GM19467 (cell line): Measurements from ENCODE around the gene SLC22A3.

Experiments used
- ATAC-seq: cut with Tn5 transposase; IDR thresholded peaks from one replicate; pipeline ENCODE4 v1.9.1; 2021; ENCODE audit warnings: mild to moderate bottlenecking, moderate library complexity; ENCODE audit not compliant: unreplicated experiment

The SLC22A3 gene

DNA sequence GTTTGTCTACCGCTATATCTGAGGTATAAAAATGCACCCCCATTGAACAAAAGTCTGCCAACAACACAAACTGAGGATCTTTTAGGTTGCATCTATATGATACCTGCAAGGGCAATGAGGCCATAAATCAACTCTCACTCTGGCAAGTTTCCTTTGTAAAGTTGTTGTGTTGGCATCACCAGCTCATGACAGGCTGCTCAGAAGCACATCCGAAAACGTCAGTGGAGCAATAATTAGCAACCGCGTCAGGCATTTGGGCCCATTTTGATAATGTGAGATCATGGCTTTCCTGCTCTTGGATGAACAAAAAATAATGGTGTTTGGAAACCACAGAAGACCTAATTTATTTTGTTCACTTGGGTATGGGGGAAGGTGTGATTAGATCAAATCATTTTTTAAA, 12.0 kb upstream of the SLC22A3 start:
- no peak for ATAC-seq

DNA sequence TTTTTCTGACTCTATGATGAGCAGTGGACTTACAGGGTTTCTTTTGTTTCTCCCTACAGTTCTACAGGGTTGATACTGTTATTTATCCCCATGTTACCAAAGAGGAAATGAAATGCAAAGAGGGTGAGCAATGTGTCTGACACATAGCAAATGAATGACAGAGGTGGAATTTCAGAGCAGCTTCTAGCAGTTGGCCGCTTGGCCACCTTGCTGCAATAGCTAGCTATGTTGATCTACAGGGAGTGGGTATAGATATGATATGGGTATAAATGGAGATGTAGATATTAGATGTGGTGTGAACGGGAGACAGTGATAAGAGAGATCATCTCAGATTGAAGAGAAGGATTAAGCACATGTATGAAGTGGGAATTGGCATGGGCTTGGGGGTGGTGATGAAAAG, 10.9 kb upstream of the SLC22A3 start:
- ATAC-seq: no peak

DNA sequence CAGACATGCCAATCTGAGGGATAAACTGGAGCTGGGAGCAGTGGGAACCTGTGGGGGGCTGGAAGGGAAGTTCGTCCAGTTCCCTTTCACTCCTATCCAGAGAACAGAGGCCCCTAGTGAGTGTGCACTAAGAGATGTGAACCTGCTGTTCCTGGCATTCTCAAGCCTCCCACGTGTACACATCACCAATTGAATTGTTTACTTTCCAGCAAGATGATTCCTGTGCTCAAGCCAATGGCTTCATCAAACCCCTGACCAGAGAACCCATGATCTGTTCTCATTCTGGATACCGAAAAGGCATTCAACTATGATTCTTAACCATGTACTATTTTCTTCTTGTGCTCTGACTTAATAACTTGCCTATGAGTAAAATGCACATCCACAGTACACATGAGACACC, 10.2 kb upstream of the SLC22A3 start:
- ATAC-seq: no peak

DNA sequence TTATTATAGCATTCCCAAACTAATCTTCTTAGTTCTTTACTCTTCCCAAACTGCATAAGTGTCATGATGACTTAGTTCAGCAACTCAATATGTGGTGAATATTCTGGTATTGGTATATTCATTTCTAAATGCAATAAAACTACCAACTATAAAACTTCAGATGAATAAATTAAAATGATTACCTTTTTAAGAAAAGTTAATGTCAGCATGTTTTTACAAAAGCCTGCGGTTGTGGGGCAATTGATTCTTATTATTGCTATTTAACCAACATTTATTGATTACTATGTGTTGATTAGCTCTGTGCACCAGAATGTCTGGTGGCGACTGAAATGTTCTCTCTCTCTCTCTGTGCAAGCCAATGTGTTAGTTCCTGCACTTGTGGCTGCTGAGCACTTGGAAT, 5.0 kb upstream of the SLC22A3 start:
- no peak for ATAC-seq

DNA sequence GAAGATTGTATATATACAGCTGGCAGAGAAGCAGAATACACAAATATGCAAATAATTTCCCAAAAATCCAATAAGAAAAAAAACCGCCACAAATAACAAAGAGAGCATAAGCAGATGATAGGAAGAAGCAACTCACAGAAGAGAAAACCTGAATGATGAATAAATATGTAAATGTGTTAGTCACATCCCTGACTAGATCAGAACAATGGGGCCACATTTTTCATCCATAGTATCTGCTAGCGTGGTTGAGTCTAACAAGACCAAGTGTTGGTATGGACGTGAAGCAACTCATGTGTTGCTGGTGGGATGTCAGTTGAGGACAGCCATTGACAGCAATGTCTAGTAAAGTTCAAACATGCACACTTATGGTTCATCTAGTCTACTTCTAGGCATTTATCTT, 3.9 kb upstream of the SLC22A3 start:
- ATAC-seq: no peak

DNA sequence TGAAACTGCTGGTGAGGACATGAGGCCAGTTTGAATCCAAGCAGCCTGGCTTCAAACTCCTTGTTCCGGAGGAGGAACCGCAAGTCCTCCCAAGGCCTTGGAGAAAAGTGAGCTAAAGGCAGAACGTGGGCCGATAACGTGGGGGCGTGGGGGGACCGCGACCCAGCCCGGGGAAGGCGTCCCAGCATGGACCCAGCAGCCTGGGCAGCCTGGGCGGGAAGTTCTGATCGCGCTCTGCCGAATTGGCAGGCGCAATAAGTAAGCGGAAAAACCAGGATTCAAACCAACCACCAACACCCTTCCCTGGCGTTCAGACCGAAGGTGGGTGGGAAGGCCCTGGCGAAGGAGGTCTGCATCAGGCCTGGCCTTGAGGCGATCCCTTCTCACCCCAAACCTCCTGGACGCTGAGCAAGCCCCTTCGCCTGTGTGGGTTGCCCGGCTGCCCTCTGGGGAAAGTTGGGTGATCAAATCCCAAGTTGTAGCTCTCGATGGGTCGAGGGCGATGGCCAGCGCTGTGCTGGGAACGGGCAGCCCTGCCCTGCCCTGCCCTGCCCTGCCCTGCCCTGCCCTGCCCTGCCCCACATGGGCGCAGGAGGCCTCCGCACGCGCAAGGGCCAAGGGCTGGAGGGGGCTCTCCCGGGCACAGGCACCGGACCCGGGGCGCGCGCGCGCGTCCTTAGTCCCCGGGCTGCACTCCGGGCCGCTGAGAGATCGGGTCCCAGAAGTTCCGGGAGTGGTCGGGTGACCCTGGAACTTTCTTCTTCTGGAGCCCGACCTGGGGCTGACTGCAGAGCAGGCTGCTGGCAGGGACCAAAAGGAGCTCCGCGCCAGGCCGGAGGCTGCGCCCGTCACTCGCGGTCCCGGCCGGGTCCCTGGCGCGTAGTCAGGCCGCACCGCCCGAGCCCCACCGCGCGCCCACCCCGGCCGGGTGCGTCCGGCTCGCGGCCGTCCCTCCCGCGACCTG, 637 bp upstream of the SLC22A3 start:
- ATAC-seq: no peak

DNA sequence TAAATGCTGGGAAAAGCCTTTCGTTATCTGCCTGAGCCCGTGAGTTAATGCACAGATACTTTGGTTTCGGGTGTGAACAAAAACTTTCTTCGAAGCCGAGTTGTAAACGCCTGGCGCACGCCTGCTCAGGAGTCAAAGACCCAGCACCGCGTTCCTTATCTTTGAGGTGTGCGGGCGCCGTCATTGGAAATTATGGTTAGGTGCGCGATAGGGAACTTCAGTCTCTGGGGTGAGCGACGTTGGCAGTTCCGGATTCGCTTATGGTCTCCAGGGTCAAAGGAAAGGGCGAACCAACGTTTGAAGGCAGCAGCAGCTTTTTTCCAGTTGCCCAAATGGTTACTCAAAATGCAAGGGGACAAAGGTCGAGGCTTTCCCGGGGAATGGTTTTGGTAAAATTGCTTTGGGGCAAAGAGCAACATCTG, 853 bp downstream of the SLC22A3 start:
- ATAC-seq: no peak

DNA sequence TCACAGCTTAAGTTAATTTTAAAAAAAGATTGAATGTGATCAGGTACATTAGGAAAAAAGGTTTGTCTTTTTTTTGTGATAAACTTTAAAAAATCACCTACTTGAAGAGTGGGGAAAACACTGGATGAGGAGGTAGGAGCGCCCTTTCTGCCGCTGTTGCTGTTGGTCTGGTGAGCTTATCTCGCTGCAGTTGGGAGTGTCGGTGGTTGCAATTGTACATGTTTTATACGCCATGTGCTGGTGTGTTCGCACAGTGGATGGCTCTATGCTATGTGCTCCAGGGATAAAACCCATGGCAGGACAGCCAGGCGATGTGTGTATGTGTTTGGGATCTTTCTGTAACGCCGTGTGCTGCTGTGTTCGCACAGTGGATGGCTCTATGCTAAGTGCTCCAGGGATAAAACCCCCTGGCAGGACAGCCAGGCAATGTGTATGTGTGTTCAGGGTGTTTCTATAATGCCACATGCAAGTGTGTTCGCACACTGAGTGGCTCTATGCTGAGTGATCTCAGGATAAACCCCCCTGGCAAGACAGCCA, 1.7 kb downstream of the SLC22A3 start:
- ATAC-seq: no peak

DNA sequence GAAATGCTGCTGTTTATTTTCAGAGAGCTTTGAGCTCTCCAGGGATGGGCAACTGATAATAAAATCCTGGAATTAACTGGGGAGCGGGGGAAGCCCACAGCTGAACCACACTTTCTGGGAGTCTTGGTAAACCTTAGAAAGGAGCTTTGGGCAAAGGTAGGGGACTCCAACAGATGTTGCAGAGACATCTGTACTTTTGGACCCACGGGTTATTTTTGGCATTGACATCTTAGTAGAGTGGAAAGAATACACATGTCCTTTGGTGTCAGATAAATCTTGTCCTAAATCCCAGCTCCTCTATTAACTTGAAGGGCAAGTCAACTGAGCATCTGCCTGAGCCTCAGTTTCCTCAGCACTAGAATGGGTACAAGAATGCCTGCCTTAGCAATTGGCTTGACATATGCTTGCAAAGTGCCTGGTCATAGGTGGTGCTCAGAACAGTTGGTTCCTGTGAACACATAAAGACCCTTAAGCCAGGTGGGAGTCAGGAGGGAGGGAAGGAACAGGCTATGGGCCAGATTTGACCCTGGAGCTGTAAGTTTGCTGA, 5.8 kb downstream of the SLC22A3 start:
- ATAC-seq: no peak

DNA sequence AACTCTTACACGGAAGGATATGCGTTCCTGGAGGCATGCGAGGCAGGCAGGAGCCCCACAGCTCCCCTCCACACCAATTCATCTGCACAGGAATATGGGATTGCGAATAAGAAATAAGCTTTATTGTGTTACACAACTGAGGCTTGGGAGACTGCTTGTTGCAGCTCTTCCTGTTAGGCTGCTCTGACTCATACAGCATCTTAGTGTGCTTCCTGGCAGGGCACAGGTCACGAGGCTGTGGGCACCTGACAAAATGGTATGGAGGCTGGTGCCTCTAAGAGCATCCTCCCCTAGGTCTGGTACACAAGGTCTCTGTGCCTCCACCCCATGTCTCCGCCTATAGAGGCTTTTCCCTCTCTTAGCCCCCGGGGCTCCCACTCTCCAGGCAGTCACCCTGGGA, 6.8 kb downstream of the SLC22A3 start:
- no peak for ATAC-seq

DNA sequence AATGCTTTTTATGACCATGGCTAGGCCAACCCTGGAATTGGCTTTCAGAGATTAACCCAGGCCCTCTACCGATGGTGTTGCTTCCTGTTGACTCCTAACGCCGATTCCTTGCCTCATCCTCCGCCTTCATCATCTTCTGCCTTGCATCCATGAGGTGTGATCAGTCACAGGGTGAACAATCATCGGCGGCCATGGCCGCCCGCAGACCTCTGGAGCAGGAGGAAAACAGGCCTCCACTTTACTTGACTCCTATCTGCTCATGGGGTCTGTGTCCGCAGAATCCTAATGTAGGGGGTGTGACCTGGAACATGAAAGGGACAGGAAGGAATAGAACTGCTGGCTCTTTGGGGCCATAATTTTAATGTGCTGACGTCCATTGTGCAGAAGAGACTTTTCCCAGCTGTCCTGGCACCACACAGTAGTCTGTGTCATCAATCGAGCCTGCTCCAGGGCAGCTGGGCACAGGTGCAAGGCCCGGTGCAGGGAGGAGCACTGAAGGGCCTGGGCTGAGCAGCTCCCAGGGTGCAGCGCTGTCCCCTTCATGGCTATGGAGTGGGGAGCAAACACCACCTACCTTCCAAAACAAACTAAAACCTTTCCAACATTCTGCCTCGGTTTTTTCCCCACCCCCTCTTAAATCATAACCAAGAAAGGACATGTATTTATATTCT, 8.0 kb downstream of the SLC22A3 start:
- ATAC-seq: no peak

DNA sequence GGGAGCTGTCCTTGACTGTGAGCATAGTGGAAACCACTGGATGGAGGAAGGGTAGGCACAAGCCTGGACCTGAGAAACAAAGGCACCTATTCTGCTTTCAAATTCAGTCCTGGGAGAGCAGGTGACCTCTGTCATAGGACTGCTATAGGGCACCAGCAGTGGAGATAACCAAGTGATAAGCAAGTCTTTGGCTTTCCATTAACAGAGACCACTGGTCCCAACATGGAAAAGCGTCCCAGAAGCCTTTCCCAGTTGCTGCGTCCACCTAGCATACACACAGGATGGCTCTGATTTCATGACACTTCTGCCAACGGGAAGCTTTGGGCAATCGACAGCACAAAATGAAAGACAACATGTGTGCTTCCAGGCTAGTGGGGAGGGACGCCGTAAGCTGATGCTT, 8.9 kb downstream of the SLC22A3 start:
- no peak for ATAC-seq

DNA sequence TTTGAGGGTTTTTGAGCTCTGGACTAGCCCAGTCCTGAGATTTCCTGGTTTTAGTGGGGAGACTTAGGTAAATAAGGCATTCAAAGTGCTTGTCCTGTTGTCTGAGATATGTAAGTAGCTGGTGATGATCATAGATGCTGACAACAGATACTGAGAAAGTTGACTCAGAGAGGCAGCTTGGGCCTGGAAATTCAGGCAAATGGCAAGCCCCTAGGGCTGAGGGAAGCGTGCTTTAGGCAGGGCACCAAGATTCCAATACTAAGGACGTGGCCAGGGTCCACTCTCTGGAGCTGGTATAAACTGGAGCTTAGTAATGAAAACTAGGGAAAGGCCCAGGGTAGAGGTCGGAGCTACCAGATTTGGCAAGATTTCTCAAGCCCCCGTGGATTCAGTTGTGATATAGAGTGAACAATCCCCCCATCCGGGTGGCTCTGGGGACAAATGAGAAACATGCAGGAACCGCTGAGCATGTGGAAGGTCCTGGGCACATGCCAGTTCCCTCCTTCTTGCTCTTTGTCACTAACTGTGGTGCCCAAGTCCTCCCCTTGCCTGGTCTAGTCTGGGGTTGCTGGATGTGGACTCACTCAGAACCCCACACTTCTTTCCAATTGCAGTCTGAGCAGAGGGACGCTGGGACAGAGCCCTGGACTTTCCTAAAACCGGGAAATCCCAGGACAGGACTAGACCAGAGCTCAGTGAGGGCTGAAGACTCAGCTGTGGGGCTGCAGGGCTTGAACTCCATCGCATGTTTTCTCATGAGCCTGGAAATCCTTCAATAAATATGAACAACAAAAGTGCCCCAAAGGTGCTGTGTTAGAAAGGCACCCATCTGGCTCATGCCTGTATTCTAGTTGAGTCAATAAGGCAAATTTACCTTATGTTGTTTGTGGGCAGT, 10.3 kb downstream of the SLC22A3 start:
- no peak for ATAC-seq

DNA sequence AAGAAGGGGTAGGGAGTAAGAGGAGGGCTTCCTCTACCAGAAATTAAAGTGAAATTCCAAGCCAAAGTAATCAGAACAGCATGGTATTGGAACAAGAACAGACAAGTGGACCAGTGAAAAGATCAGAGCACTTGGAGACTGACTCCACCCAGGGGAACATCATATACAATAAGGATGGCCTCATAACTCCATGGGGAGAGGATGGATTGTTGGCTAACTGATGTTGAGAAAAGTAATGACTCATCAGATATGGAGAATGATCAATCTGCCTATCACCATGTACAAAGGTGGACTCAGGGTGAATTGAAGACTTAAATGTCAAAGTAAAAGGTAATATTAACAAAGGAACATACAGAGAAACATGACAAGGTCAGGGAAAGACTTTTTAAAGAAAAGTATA, 12.8 kb downstream of the SLC22A3 start:
- no peak for ATAC-seq

DNA sequence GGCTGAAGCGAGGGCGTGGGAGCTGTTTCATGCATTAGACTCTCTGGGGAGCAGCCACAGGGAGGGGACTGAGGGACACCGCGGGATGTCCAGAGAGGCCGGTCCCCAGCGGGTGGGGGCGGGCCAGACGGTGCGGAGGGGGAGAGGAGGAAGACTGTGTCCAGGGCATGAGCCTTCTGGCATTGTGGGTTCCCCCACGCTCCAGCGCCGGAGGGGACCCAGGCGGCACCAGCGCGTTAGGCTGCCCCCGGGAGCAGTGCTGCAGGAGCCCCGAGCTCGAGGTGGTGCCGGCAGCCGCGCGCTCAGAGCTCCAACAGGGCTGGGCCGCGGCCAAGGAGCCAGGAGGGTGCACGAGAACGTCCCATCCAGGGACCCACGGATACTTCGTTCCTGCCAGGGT, 14.4 kb downstream of the SLC22A3 start:
- ATAC-seq: no peak

DNA sequence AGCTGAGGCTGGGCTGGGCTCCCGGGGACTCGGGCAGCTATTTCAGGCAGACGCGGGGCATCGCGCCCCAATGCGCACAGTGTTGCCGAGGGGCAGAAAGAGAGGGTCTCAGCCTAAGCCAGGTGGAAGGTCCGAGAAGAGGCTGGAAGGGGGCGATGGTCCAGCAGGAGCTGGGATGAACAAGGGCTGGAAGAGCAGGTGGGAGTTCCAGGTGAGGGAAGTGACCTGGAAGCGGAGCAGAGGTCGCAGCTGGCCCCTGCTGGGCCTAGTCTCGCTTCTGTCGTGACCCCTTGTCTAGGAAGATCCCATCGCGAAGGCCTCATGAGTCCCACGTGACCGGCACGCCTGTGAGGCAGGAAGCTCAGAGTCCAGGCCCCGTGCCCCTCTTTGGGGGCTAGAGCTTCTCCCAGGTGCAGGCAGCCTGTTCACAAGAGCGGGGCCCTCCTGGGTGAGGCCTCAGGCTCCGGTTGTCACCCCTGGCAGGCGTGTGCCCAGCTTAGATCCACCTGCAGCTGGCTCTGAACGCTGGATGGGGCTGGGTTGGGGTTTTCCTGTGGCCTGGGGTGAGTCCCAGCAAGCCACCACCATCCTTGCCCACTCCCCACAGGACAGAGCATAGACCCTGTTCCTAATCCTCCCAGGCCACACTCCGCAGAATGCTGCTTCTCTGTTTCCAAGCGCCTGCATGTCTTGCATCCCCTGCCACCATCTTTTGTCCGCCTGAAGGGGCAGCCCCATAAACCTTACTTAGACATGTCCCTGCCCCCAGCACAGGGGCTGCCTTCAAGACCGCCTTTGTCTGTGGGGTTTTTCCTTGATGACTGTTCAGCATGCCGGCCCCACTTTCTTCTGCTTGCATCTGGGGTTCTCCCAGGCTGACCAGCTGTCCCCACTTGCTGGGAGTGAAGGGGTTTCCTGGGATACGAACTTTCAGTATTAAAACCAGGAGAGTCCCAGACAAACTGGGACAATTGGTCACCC, 15.1 kb downstream of the SLC22A3 start:
- no peak for ATAC-seq

DNA sequence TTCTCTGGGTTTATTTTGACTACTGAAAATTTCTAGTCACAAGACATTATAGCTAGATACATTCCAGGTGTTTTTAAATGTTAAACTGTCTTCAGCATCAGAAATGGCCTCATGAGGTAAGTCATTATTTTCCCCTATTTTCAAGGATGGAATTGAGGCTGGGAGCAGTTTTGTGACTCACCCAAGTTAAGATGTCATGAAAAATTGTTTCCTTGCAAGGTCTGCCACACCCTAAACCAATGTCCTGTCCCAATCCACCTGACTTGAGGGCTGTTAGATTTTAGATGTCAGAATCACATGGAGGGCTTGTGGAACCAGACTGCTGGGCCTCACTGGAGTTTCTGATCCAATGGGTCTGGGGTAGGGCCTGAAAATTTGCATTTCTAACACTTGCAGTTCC, 16.9 kb downstream of the SLC22A3 start:
- ATAC-seq: no peak

DNA sequence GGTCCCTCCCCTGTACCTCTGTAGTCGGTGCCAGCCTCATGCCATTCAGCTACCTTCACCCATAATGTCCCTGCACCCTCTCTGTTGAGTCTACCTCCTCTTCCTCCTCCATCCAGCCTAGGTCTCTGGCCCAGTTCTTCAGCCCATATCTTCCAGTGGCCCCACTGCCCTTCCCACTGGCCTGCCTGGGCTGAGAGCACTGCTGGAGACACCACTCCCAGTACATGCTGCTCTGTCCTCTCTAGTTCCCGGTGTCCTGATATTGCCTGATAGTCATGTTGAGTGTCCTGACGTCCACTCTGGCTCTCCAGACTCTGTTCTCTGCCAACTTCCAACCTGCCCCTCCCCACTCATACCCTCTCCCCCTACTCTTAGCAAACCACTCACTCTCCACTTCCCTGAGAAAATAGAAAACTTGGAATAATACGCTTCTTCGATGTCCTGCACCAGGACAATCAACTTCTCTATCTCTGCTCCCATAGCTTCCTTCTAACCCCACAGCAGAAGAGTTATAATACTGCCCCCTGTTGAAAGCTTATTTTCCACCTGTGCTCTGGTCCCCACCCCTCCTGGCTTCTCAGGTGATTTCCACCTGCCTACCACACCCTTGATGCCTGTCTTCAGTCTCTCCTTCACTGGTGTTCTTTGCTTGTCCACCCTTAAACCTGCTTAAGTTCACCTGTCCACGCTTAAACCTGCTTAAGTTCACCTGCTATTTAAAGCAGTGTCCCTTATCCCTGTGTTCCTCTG, 19.8 kb downstream of the SLC22A3 start:
- no peak for ATAC-seq

DNA sequence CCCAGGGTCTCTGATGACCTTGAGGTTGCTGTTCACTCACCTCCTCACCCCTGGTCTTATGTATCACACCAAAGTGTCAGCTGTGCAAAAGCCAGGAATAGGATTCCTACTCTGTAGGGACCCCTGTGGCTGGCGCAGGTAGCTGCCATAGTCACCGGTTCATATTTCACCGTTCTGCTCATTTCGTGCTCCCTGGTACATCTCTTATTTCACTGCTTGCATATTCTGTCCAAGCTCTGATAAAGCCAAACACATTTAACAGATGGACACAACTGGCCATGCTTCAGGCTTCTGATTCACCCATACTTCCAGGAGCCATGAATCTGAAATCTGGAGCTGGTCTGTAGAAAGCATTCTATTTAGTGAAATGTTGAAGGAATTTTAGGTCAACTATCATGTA, 20.5 kb downstream of the SLC22A3 start:
- ATAC-seq: no peak
